Hepatocyte (in vitro differentiated cells): ENCODE data around the gene SEC61A1.

ENCODE experiments used
- EZH2 ChIP-seq: fragments of 200-600 bp; sonication (generic); IDR thresholded peaks from 2 replicates; pipeline ENCODE4 v1.6.1; 2016; ENCODE audit warnings: antibody characterized with exemption, mild to moderate bottlenecking, borderline replicate concordance
- TF ChIP-seq, protein P1 (sequence below): fragments of 200-600 bp; sonication (generic); IDR thresholded peaks from 2 replicates; pipeline ENCODE4 v1.5.1; 2016; ENCODE audit warnings: antibody characterized with exemption, mild to moderate bottlenecking; ENCODE audit not compliant: poor library complexity

DNA sequence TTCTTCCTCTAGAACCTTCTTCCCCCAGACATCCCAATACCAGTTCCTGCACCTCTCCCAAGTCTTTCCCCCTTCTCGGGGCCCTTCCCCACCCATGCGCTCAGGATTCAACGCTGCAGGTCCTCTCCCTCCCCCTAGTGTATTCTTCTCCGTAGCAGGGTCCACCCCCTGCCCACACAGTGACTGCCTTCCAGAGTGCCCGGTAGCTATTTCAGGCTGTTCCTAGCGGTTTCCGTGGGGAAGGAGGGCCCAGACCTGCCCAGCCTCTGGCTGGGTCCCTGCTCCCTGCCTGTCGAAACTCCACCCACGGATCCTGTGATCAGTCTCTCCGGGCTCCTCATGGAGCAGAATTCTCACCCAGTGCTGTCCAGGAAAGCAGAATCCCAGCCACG is 45.2 kb upstream of the SEC61A1 start:
- TF ChIP-seq, protein P1, sequence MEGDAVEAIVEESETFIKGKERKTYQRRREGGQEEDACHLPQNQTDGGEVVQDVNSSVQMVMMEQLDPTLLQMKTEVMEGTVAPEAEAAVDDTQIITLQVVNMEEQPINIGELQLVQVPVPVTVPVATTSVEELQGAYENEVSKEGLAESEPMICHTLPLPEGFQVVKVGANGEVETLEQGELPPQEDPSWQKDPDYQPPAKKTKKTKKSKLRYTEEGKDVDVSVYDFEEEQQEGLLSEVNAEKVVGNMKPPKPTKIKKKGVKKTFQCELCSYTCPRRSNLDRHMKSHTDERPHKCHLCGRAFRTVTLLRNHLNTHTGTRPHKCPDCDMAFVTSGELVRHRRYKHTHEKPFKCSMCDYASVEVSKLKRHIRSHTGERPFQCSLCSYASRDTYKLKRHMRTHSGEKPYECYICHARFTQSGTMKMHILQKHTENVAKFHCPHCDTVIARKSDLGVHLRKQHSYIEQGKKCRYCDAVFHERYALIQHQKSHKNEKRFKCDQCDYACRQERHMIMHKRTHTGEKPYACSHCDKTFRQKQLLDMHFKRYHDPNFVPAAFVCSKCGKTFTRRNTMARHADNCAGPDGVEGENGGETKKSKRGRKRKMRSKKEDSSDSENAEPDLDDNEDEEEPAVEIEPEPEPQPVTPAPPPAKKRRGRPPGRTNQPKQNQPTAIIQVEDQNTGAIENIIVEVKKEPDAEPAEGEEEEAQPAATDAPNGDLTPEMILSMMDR = no peak
- no peak for TF ChIP-seq EZH2
